Common myeloid progenitor, CD34-positive (primary cell): ENCODE results near the gene DPH3.

Experiments used
- CTCF ChIA-PET: fragments of 350-600 bp; sonication (Branson Sonifier 250); formaldehyde crosslinking; loops from one replicate; lab custom pipeline; 2021; ENCODE audit warnings: antibody characterized with exemption; lab: Charles Lee
- POLR2A ChIA-PET: fragments of 350-600 bp; sonication (Branson Sonifier 250); formaldehyde crosslinking; loops from one replicate; lab custom pipeline; 2021; ENCODE audit warnings: antibody characterized with exemption; lab: Charles Lee
- DNase-seq, 3 donors: peaks; one replicate each; pipeline versions ENCODE4 v3.0.0 to v3.0.0-alpha.2; 2013
- H3K27ac ChIP-seq, 2 experiments: 1 replicate in 1 of 2; 2 replicates in 1 of 2; pipeline ENCODE4 v1.7.0; 2013; ENCODE audit warnings: inconsistent platforms in 2 of 2, low read length in 2 of 2, mild to moderate bottlenecking in 2 of 2, low read depth in 1 of 2, moderate library complexity in 1 of 2; ENCODE audit not compliant: severe bottlenecking in 2 of 2, insufficient read depth in 1 of 2, poor library complexity in 1 of 2
- H3K27me3 ChIP-seq, 5 experiments: replicated peaks in 2 of 5; 1 replicate in 3 of 5; 2 replicates in 2 of 5; pipeline versions ENCODE4 v1.6.1 to v1.7.0; 2013; ENCODE audit warnings: low read length in 4 of 5, mild to moderate bottlenecking in 2 of 5, moderate library complexity in 2 of 5, inconsistent platforms in 1 of 5; ENCODE audit not compliant: insufficient read depth in 5 of 5, control insufficient read depth in 4 of 5
- H3K36me3 ChIP-seq, 4 experiments: 1 replicate in 2 of 4; 2 replicates in 2 of 4; pipeline versions ENCODE4 v1.6.1 to v1.7.0; 2013; ENCODE audit warnings: low read length in 3 of 4, control low read depth in 1 of 4, mild to moderate bottlenecking in 1 of 4; ENCODE audit not compliant: control insufficient read depth in 4 of 4, insufficient read depth in 4 of 4
- H3K4me1 ChIP-seq, 4 experiments: 1 replicate in 3 of 4; 2 replicates in 1 of 4; pipeline versions ENCODE4 v1.6.1 to v1.7.1; 2013; ENCODE audit warnings: low read length in 3 of 4, mild to moderate bottlenecking in 3 of 4, control low read depth in 1 of 4, inconsistent platforms in 1 of 4, moderate library complexity in 1 of 4; ENCODE audit not compliant: control insufficient read depth in 4 of 4, insufficient read depth in 4 of 4; ENCODE audit errors: control extremely low read depth in 1 of 4
- H3K4me3 ChIP-seq, 7 experiments: 1 replicate in 4 of 7; 2 replicates in 3 of 7; pipeline versions ENCODE4 v1.5.1 to v1.7.0; 2013; ENCODE audit warnings: mild to moderate bottlenecking in 7 of 7, low read length in 6 of 7, moderate library complexity in 6 of 7, inconsistent platforms in 2 of 7, low read depth in 2 of 7, control low read depth in 1 of 7; ENCODE audit not compliant: insufficient read depth in 4 of 7, control insufficient read depth in 1 of 7; ENCODE audit errors: extremely low read depth in 1 of 7
- H3K9me3 ChIP-seq, 5 experiments: 1 replicate in 4 of 5; 2 replicates in 1 of 5; pipeline versions ENCODE4 v1.6.1 to v1.7.1; 2013; ENCODE audit warnings: low read length in 4 of 5, mild to moderate bottlenecking in 2 of 5, inconsistent platforms in 1 of 5, low read depth in 1 of 5, moderate library complexity in 1 of 5; ENCODE audit not compliant: control insufficient read depth in 4 of 5, insufficient read depth in 2 of 5; ENCODE audit errors: control extremely low read depth in 1 of 5
- WGBS: methylation state at CpG from one replicate; pipeline ENCODE4 v1.1.5; 2013; ENCODE audit not compliant: insufficient coverage; 5-methylcytosine and 5-hydroxymethylcytosine counted together

Gene DPH3

GRCh38 chr3:16300881-16301359 is 36.2 kb upstream of the DPH3 start:
- Histone ChIP-seq H3K4me1 (peaks cover 10 to 58% (median 35%) of the 10 kb centered on the region in 4 experiments), H3K27me3 (no peaks in the 10 kb centered on the region), H3K36me3 (peaks cover 8 to 63% (median 14%) of the 10 kb centered on the region in 4 experiments), H3K27ac (no peak overlapping the region), H3K4me3 (peak overlapping the region in 3 of 7 experiments; percentile 1 to 28 (median 22)), H3K9me3 (peaks cover 0 to 9% (median 0%) of the 10 kb centered on the region in 5 experiments)
- DNase-seq, result peak; percentile 14 to 77 (median 65)
- WGBS, result 67% methylated on average over 1 of the region's 2 CpGs
- ChIA-PET POLR2A (no interaction called here), CTCF (interaction anchor here (0.9 to 6.4 kb wide), 8 partner anchors 10 to 249 kb away, joined by 3 to 37 read pairs (median 4); no protein-coding TSS in a partner anchor)

- peak in 2 of 3 donors; percentile 14 to 40 for DNase-seq
- Histone ChIP-seq H3K4me3 (no peak overlapping the region), H3K4me1 (peaks cover 10 to 58% (median 35%) of the 10 kb centered on the region in 4 experiments), H3K27ac (no peak overlapping the region), H3K9me3 (peaks cover 0 to 9% (median 0%) of the 10 kb centered on the region in 5 experiments), H3K36me3 (peaks cover 11 to 65% (median 18%) of the 10 kb centered on the region in 4 experiments), H3K27me3 (no peaks in the 10 kb centered on the region)
- ChIA-PET CTCF (interaction anchor here (1.0 to 6.4 kb wide), 7 partner anchors 10 to 250 kb away, joined by 3 to 37 read pairs (median 4); no protein-coding TSS in a partner anchor), POLR2A (no interaction called here)
- WGBS, result 100% methylated on average over 1 of the region's 2 CpGs
Observed at GRCh38 chr3:16300307-16300706, 35.6 kb upstream of the DPH3 start.

GRCh38 chr3:16299746-16300145 is 35.0 kb upstream of the DPH3 start:
- ChIA-PET POLR2A (no interaction called here), CTCF (interaction anchor here (1.8 to 6.4 kb wide), 3 partner anchors 9 to 19 kb away, joined by 4 to 37 read pairs (median 12); no protein-coding TSS in a partner anchor)
- H3K27ac ChIP-seq, result no peak overlapping the region

DNA sequence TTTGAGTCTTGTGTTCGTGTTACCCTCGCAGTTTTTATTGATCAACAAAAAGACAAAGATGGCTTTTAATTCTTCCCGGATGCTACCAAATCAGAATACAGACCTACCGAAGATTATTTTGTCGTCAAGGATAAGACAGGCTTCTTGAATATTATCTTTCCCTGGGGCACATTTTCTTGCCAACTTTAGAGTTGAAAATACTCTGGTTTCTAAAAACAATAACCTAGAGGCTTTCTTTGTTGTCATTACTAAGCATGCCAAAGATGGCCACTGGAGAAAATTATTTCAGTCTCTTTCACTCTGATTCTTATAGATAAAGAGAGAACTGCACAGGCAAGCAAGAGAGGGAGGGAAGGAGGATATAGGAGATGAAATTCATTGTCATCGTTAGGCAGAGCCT is 34.1 kb upstream of the DPH3 start:
- Histone ChIP-seq H3K9me3 (peaks cover 0 to 15% (median 2%) of the 10 kb centered on the region in 5 experiments), H3K4me1 (peaks cover 10 to 44% (median 30%) of the 10 kb centered on the region in 4 experiments), H3K4me3 (no peak overlapping the region), H3K27ac (no peak overlapping the region), H3K27me3 (no peaks in the 10 kb centered on the region), H3K36me3 (peaks cover 14 to 62% (median 23%) of the 10 kb centered on the region in 4 experiments)
- DNase-seq, result no peak
- POLR2A ChIA-PET, result no interaction called here
- CTCF ChIA-PET, result no interaction called here
- WGBS, result 100% methylated on average over 5 of the region's 6 CpGs

More at GRCh38 chr3:16299746-16300145, 35.0 kb upstream of the DPH3 start:
- Histone ChIP-seq H3K9me3 (peaks cover 0 to 9% (median 0%) of the 10 kb centered on the region in 5 experiments), H3K36me3 (peaks cover 13 to 64% (median 22%) of the 10 kb centered on the region in 4 experiments), H3K4me1 (peaks cover 10 to 52% (median 32%) of the 10 kb centered on the region in 4 experiments), H3K27me3 (no peaks in the 10 kb centered on the region), H3K4me3 (no peak overlapping the region)
- 0% methylated on average over 1 of the region's 3 CpGs for WGBS
- DNase-seq, result no peak

DNA sequence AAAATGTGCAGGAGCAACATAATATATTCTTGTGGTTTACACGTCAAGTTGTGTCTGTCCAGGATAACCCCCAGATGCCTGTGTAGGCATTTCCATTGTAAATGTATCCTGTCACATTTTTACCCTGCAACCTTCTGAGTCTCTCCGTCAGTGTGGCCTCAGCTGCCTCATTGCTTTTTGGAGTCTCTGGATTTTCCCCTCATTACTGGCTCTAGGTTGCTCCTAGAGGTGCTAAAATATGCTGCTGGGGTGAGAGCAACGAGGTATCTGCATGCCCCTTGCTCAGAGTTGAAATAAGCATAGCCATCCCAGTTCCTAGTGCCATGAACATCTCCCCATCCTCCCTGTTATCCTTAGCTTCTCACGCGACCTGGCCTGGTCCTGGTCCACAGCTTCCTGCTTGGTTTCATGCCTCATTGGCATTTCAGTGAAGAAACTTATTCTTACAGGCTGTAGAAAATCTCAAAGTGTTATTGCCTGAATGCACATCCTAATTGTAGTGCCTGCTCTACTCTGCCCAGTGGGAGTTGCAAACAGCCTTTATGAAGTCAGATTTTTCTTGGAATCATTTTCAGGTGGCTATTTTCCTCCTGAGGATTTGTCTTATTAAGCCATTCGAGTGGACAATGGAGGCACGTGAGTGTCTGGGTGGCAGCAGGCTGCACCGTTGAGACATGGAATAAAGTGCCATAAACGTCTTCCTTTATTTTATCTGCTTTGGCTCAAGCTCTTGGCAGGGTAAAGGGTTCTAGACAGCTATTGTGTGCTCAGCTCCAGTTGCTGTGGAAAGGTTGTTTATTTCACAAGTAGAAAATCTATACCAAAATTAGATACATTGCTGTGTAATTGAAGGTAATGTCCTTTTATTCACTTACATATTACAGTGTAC is 33.5 kb upstream of the DPH3 start:
- Histone ChIP-seq H3K4me1 (peaks cover 10 to 37% (median 28%) of the 10 kb centered on the region in 4 experiments), H3K9me3 (peaks cover 0 to 20% (median 3%) of the 10 kb centered on the region in 5 experiments), H3K36me3 (peaks cover 14 to 64% (median 25%) of the 10 kb centered on the region in 4 experiments), H3K27ac (no peak overlapping the region), H3K27me3 (no peaks in the 10 kb centered on the region), H3K4me3 (no peak overlapping the region)
- ChIA-PET POLR2A (no interaction called here), CTCF (interaction anchor here (0.8 kb wide), 1 partner anchor 253 kb away, joined by 3 read pairs; no protein-coding TSS in a partner anchor)
- no peak for DNase-seq
- WGBS, result 95% methylated on average over 9 of the region's 9 CpGs

DNA sequence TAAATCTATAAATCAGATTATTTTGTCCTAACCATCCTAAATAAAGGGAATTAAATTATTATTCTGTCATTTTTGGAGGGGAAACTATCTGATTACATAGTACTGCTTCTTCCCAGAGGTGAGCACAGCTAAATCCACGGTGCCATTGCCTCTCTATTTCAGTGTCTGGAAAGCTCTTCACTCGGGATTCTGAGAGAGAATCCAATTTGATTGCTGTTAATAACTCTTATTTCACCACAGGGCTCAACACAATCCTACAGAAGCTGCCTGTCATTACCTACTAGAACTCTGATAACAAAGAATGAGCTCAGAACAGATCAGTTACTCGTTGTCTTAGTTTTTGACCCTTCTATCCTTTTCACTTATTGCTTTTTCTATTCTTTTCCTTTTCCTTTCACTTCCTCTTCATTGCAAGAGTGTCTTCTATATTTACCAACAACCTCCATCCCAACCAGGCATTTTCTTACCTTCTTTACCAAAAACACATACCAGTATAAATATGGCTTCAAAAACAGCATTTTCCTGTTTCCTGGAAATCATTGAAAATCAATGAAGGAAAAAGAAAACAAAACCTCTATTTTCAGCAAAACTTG is 30.7 kb upstream of the DPH3 start:
- no peak for DNase-seq
- peaks cover 14 to 47% (median 25%) of the 10 kb centered on the region in 4 experiments for H3K36me3 ChIP-seq
- CTCF ChIA-PET, result interaction anchor here (0.9 to 2.3 kb wide), 9 partner anchors 9 to 255 kb away, joined by 3 to 7 read pairs (median 3); no protein-coding TSS in a partner anchor
- H3K9me3 ChIP-seq, result peaks cover 0 to 20% (median 3%) of the 10 kb centered on the region in 5 experiments
- POLR2A ChIA-PET, result no interaction called here
- no peak overlapping the region for H3K4me3 ChIP-seq
- no peak overlapping the region for H3K27ac ChIP-seq
- 86% methylated on average over 3 of the region's 3 CpGs for WGBS
- H3K4me1 ChIP-seq, result peaks cover 8 to 25% (median 16%) of the 10 kb centered on the region in 4 experiments
- no peaks in the 10 kb centered on the region for H3K27me3 ChIP-seq
